BLaER1 (cell line): ENCODE data around the gene CPNE5.

ENCODE experiments used
- H3K27ac ChIP-seq: shearing (Covaris generic); formaldehyde crosslinking; 2 replicates; pipeline ENCODE4 v1.8.1; 2022
- H3K27me3 ChIP-seq: shearing (Covaris generic); formaldehyde crosslinking; 2 replicates; pipeline ENCODE4 v1.8.1; 2022
- H3K36me3 ChIP-seq: shearing (Covaris generic); formaldehyde crosslinking; 2 replicates; pipeline ENCODE4 v1.8.1; 2022
- H3K4me1 ChIP-seq: shearing (Covaris generic); formaldehyde crosslinking; 2 replicates; pipeline ENCODE4 v1.8.1; 2022
- H3K4me2 ChIP-seq: shearing (Covaris generic); formaldehyde crosslinking; 2 replicates; pipeline ENCODE4 v1.8.1; 2022
- H3K4me3 ChIP-seq: shearing (Covaris generic); formaldehyde crosslinking; 2 replicates; pipeline ENCODE4 v1.8.1; 2022
- H3K9ac ChIP-seq: shearing (Covaris generic); formaldehyde crosslinking; 2 replicates; pipeline ENCODE4 v1.8.1; 2022
- H3K9me3 ChIP-seq: shearing (Covaris generic); formaldehyde crosslinking; 2 replicates; pipeline ENCODE4 v1.8.1; 2022
- H4K20me1 ChIP-seq: shearing (Covaris generic); formaldehyde crosslinking; 2 replicates; pipeline ENCODE4 v1.8.1; 2022
- Cebpa-rat ChIP-seq: shearing (Covaris generic); IDR thresholded peaks from 2 replicates; pipeline ENCODE4 v1.8.1; 2022

Gene CPNE5

GRCh38 chr6:36734486-36735060, 104.7 kb downstream of the CPNE5 start:
- Histone ChIP-seq H3K9me3 (no peaks in the 10 kb centered on the region), H3K4me2 (peak overlapping the region; percentile 59), H3K9ac (no peak overlapping the region), H3K27ac (no peak overlapping the region; the same call in 1 of the 2 replicates), H3K4me1 (peaks cover 52% of the 10 kb centered on the region), H3K4me3 (no peak overlapping the region), H3K27me3 (no peaks in the 10 kb centered on the region), H4K20me1 (no peaks in the 10 kb centered on the region), H3K36me3 (no peaks in the 10 kb centered on the region)
- no peak for TF ChIP-seq Cebpa-rat

GRCh38 chr6:36733300-36733699, 105.9 kb downstream of the CPNE5 start:
- no peaks in the 10 kb centered on the region for H3K9me3 ChIP-seq

GRCh38 chr6:36731622-36732310, 107.5 kb downstream of the CPNE5 start:
- Histone ChIP-seq H3K4me2 (no peak overlapping the region), H3K9me3 (no peaks in the 10 kb centered on the region), H4K20me1 (no peaks in the 10 kb centered on the region), H3K27ac (no peak overlapping the region), H3K36me3 (no peaks in the 10 kb centered on the region), H3K4me3 (no peak overlapping the region), H3K4me1 (peaks cover 58% of the 10 kb centered on the region), H3K27me3 (no peaks in the 10 kb centered on the region), H3K9ac (no peak overlapping the region)
- TF ChIP-seq Cebpa-rat = no peak

More at GRCh38 chr6:36733300-36733699, 105.9 kb downstream of the CPNE5 start:
- Histone ChIP-seq H3K4me1 (peaks cover 58% of the 10 kb centered on the region), H3K9ac (no peak overlapping the region), H3K36me3 (no peaks in the 10 kb centered on the region), H4K20me1 (no peaks in the 10 kb centered on the region), H3K27ac (no peak overlapping the region), H3K4me2 (no peak overlapping the region), H3K4me3 (no peak overlapping the region), H3K27me3 (no peaks in the 10 kb centered on the region)
- no peak for TF ChIP-seq Cebpa-rat

- no peaks in the 10 kb centered on the region for H4K20me1 ChIP-seq
- no peak overlapping the region for H3K27ac ChIP-seq
- H3K27me3 ChIP-seq = no peaks in the 10 kb centered on the region
- H3K4me3 ChIP-seq = no peak overlapping the region
- H3K36me3 ChIP-seq = no peaks in the 10 kb centered on the region
- H3K4me2 ChIP-seq = no peak overlapping the region
- no peak for TF ChIP-seq Cebpa-rat
- H3K9me3 ChIP-seq = no peaks in the 10 kb centered on the region
- no peak overlapping the region for H3K9ac ChIP-seq
- H3K4me1 ChIP-seq = peaks cover 61% of the 10 kb centered on the region
Observed at GRCh38 chr6:36730424-36731380, 108.5 kb downstream of the CPNE5 start.

GRCh38 chr6:36729161-36729524, 110.1 kb downstream of the CPNE5 start:
- H3K9me3 ChIP-seq = no peaks in the 10 kb centered on the region
- no peak overlapping the region for H3K9ac ChIP-seq
- no peak overlapping the region for H3K4me3 ChIP-seq
- peak overlapping the region; percentile 72 for H3K4me2 ChIP-seq
- no peak overlapping the region for H3K27ac ChIP-seq
- peaks cover 61% of the 10 kb centered on the region for H3K4me1 ChIP-seq
- H4K20me1 ChIP-seq = no peaks in the 10 kb centered on the region
- no peaks in the 10 kb centered on the region for H3K36me3 ChIP-seq
- no peaks in the 10 kb centered on the region for H3K27me3 ChIP-seq
- TF ChIP-seq Cebpa-rat = no peak

GRCh38 chr6:36728289-36729160, 110.7 kb downstream of the CPNE5 start:
- Histone ChIP-seq H3K4me1 (peaks cover 66% of the 10 kb centered on the region), H3K4me3 (no peak overlapping the region), H4K20me1 (no peaks in the 10 kb centered on the region), H3K9me3 (no peaks in the 10 kb centered on the region), H3K27ac (no peak overlapping the region), H3K36me3 (no peaks in the 10 kb centered on the region), H3K4me2 (peak overlapping the region; percentile 72), H3K9ac (no peak overlapping the region), H3K27me3 (no peaks in the 10 kb centered on the region)
- TF ChIP-seq Cebpa-rat = no peak

GRCh38 chr6:36727505-36728021, 111.7 kb downstream of the CPNE5 start:
- H4K20me1 ChIP-seq = no peaks in the 10 kb centered on the region
- no peak for TF ChIP-seq Cebpa-rat

GRCh38 chr6:36725581-36725980, 113.7 kb downstream of the CPNE5 start:
- H3K9ac ChIP-seq = no peak overlapping the region
- no peaks in the 10 kb centered on the region for H3K27me3 ChIP-seq
- no peak for TF ChIP-seq Cebpa-rat
- peak overlapping the region; percentile 57 for H3K4me2 ChIP-seq
- H3K27ac ChIP-seq = no peak overlapping the region
- no peaks in the 10 kb centered on the region for H3K36me3 ChIP-seq
- no peaks in the 10 kb centered on the region for H3K9me3 ChIP-seq
- no peaks in the 10 kb centered on the region for H4K20me1 ChIP-seq
- no peak overlapping the region for H3K4me3 ChIP-seq
- H3K4me1 ChIP-seq = peaks cover 91% of the 10 kb centered on the region

More at GRCh38 chr6:36727505-36728021, 111.7 kb downstream of the CPNE5 start:
- Histone ChIP-seq H3K4me3 (no peak overlapping the region), H3K9me3 (no peaks in the 10 kb centered on the region), H3K4me2 (peak overlapping the region; percentile 72), H3K27me3 (no peaks in the 10 kb centered on the region), H3K36me3 (no peaks in the 10 kb centered on the region), H3K9ac (no peak overlapping the region), H3K4me1 (peaks cover 71% of the 10 kb centered on the region), H3K27ac (no peak overlapping the region)
